Left renal pelvis (tissue), 4 donors: ENCODE data around the gene OVOL1. TPM values are rescaled to one million over a fixed set of nuclear protein-coding genes. Genes with fewer than 3 reads are reported as not detected.

Source experiments
- DNase-seq, 4 donors: peaks; one replicate each; pipeline ENCODE4 v3.0.0-alpha.2; 2013; ENCODE audit warnings: low read depth in 4 of 4, low spot score in 3 of 4
- polyA plus RNA-seq, 4 donors: library from polyadenylated mRNA; unstranded; fragments of 120-200 nt; gene quantifications; one replicate each; pipeline ENCODE4 v1.2.1, GENCODE V29; 2013; ENCODE audit not compliant: insufficient read length in 4 of 4

Gene OVOL1
- polyA plus RNA-seq, 4 donors = 0.23 to 15.9 (median 9.9) TPM

- DNase-seq = no peak
Observed at GRCh38 chr11:65777241-65777640, 9.6 kb upstream of the OVOL1 start.

GRCh38 chr11:65777821-65778361 is 9.0 kb upstream of the OVOL1 start:
- DNase-seq = no peak

- no peak for DNase-seq
Observed at GRCh38 chr11:65778431-65778900, 8.4 kb upstream of the OVOL1 start.

GRCh38 chr11:65778901-65779668 is 7.8 kb upstream of the OVOL1 start:
- no peak for DNase-seq

GRCh38 chr11:65779669-65779918 is 7.3 kb upstream of the OVOL1 start:
- DNase-seq = no peak

GRCh38 chr11:65779919-65780769 is 6.7 kb upstream of the OVOL1 start:
- no peak for DNase-seq

GRCh38 chr11:65780770-65781151 is 6.1 kb upstream of the OVOL1 start, which contains the start of gene AP5B1:
Gene AP5B1, minus strand, starts transcription at chr11:65780976. Its CDS starts 385 bp downstream, at chr11:65780591.
- DNase-seq = no peak

GRCh38 chr11:65781152-65781961 is 5.5 kb upstream of the OVOL1 start:
- no peak for DNase-seq

- DNase-seq = no peak
Observed at GRCh38 chr11:65781962-65782815, 4.7 kb upstream of the OVOL1 start.

- DNase-seq = no peak
Observed at GRCh38 chr11:65782816-65783228, 4.0 kb upstream of the OVOL1 start.

GRCh38 chr11:65785319-65786007 is 1.4 kb upstream of the OVOL1 start:
- DNase-seq = no peak

- DNase-seq = no peak
Observed at GRCh38 chr11:65786008-65786785, 666 bp upstream of the OVOL1 start.

GRCh38 chr11:65787649-65788622 is 1.1 kb downstream of the OVOL1 start:
- DNase-seq = no peak

- DNase-seq = no peak
Observed at GRCh38 chr11:65788821-65789220, 2.0 kb downstream of the OVOL1 start.

- no peak for DNase-seq
Observed at GRCh38 chr11:65789230-65790103, 2.6 kb downstream of the OVOL1 start.
